Measurements from ENCODE around the gene OSBPL6. TPM values are rescaled to one million over a fixed set of nuclear protein-coding genes. Genes with fewer than 3 reads are reported as not detected.

The OSBPL6 gene
- total and polyA plus RNA-seq, 7 donors, result 0.23 to 3.2 (median 1.5) TPM

DNA sequence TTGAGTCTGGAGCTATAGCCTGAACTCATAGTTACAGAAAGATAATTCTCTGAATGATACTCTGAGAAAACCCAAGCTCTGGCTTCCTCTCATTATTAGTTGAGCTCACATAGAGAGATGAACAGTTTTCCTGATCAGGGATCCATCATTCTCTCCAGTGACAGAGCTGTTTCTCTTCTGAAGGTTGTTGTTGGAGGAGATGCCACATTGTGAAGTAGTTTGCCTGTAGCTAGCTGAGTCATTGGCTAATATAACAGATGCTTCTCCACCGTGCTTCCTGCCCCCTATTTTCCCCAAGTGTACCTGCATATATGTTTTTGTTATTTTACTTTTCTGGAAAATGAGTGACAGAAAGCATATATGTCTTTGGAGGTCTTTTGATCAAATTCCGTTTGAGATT is 64.6 kb downstream of the OSBPL6 start:
- Histone ChIP-seq H3K9me3 (no peaks in the 10 kb centered on the region), H3K27me3 (no peaks in the 10 kb centered on the region), H3K4me1 (no peaks in the 10 kb centered on the region), H3K4me3 (no peak overlapping the region), H3K27ac (no peak overlapping the region), H3K36me3 (no peaks in the 10 kb centered on the region)
- no peak for TF ChIP-seq EP300 (IDR thresholded peaks at IDR 0.05)
- TF ChIP-seq POLR2AphosphoS5 (IDR thresholded peaks at IDR 0.05), result no peak
- no peak for TF ChIP-seq POLR2A (IDR thresholded peaks at IDR 0.05)
- no peak for TF ChIP-seq CTCF (IDR thresholded peaks at IDR 0.05)
- no peak for DNase-seq
- 70 to 78% methylated on average over 2 of the region's 2 CpGs for WGBS, 2 donors
- intact Hi-C loops (cut with DNase I), result no loop called here

DNA sequence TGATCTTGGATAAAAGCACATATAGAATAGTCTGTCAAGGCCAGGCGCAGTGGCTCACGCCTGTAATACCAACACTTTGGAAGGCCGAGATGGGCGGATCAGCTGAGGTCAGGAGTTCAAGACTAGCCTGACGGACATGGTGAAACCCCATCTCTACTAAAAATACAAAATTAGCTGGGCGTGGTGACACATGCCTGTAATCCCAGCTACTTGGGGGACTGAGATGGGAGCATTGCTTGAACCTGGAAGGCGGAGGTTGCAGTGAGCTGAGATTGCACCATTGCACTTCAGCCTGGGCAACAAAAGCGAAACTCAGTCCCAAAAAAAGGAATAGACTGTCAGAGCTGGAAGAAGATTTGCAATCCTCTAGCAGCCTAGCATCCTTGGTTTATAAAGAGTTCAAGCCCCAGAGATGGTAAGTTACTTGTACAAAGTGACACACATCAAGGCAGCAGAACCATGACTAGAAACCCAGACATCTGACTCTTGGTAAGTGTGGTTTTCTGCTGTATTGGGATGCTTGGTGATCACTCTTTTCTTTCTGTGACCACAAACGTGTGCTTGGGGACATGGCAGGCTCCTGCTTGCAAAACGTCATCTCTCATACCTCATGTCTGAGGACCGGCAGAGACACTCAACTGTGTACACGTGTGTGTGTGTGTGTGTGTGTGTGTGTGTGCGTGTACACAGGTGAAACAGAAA is 69.0 kb downstream of the OSBPL6 start:
- H3K9me3 ChIP-seq, result no peaks in the 10 kb centered on the region
- no peak overlapping the region for H3K4me3 ChIP-seq
- DNase-seq, result no peak
- TF ChIP-seq POLR2AphosphoS5 (IDR thresholded peaks at IDR 0.05) (no peak), POLR2A (IDR thresholded peaks at IDR 0.05) (no peak), EP300 (IDR thresholded peaks at IDR 0.05) (no peak), CTCF (IDR thresholded peaks at IDR 0.05) (no peak)
- no peaks in the 10 kb centered on the region for H3K4me1 ChIP-seq
- H3K36me3 ChIP-seq, result no peaks in the 10 kb centered on the region
- 75 to 82% methylated on average over 13 of the region's 13 CpGs for WGBS, 2 donors
- H3K27me3 ChIP-seq, result no peaks in the 10 kb centered on the region
- no peak overlapping the region for H3K27ac ChIP-seq
- intact Hi-C loops (cut with DNase I), result no loop called here

GRCh38 chr2:178264211-178264610 is 69.9 kb downstream of the OSBPL6 start:
- TF ChIP-seq CTCF (IDR thresholded peaks at IDR 0.05) (no peak), POLR2A (IDR thresholded peaks at IDR 0.05) (no peak), EP300 (IDR thresholded peaks at IDR 0.05) (no peak), POLR2AphosphoS5 (IDR thresholded peaks at IDR 0.05) (no peak)
- no peaks in the 10 kb centered on the region for H3K27me3 ChIP-seq
- H3K27ac ChIP-seq, result no peak overlapping the region
- intact Hi-C loops (cut with DNase I), result no loop called here
- H3K4me1 ChIP-seq, result no peaks in the 10 kb centered on the region
- no peak overlapping the region for H3K4me3 ChIP-seq
- 54 to 65% methylated on average over 2 of the region's 2 CpGs for WGBS, 2 donors
- no peaks in the 10 kb centered on the region for H3K36me3 ChIP-seq
- H3K9me3 ChIP-seq, result no peaks in the 10 kb centered on the region
- no peak for DNase-seq

DNA sequence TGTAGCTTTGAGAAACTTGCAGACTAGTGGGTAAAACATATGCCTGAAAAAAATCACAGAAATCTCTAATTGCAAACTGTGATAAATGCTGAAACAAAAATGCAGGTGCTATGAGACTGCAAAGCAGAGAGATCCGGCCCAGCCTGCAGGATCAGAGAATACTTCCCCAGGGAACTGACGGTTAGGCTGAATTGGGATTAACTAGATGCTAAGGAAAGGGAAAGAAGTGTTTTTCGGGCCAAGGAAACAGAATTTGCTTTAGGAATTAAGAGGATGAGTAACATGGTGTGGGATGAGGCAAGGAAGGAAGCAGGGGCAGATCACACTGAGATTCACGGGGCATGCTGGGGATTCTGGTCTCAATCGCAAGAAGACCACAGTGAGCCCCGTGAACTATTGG is 71.5 kb downstream of the OSBPL6 start:
- no peak overlapping the region for H3K4me3 ChIP-seq
- peaks cover 0 to under 1% (median 0%) of the 10 kb centered on the region in 4 donors for H3K4me1 ChIP-seq
- TF ChIP-seq EP300 (IDR thresholded peaks at IDR 0.05) (no peak), CTCF (IDR thresholded peaks at IDR 0.05) (no peak), POLR2AphosphoS5 (IDR thresholded peaks at IDR 0.05) (no peak), POLR2A (IDR thresholded peaks at IDR 0.05) (no peak)
- intact Hi-C loops (cut with DNase I), result no loop called here
- DNase-seq, result no peak
- H3K27ac ChIP-seq, result no peak overlapping the region
- no peaks in the 10 kb centered on the region for H3K27me3 ChIP-seq
- 90 to 92% methylated on average over 6 of the region's 6 CpGs for WGBS, 2 donors
- H3K9me3 ChIP-seq, result no peaks in the 10 kb centered on the region
- H3K36me3 ChIP-seq, result no peaks in the 10 kb centered on the region

DNA sequence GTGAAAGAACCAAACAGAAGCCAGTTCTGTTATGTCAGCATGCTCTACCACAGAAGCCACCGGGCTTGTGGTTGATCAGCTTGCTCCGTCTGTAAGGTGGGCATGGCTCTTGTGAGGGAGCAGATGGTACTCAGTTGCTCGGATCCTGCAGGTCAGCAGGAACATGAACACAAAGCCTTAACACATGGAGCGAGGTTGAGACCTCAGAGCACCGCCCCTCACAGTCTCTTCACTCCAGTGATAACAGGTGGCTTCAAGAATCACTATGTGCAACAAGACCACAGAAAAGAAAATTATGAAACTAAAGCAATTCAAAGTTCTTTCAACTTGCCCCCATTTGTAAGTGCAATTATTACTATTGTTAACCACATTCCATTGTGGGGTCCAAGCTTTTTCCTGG is 72.1 kb downstream of the OSBPL6 start:
- intact Hi-C loops (cut with DNase I), result no loop called here

More for the DNA sequence above, 72.1 kb downstream of the OSBPL6 start:
- no peaks in the 10 kb centered on the region for H3K27me3 ChIP-seq
- no peaks in the 10 kb centered on the region for H3K9me3 ChIP-seq
- 77 to 86% methylated on average over 5 of the region's 5 CpGs for WGBS, 2 donors
- TF ChIP-seq POLR2AphosphoS5 (IDR thresholded peaks at IDR 0.05) (no peak), POLR2A (IDR thresholded peaks at IDR 0.05) (no peak), EP300 (IDR thresholded peaks at IDR 0.05) (no peak), CTCF (IDR thresholded peaks at IDR 0.05) (no peak)
- DNase-seq, result no peak
- no peaks in the 10 kb centered on the region for H3K36me3 ChIP-seq
- H3K4me3 ChIP-seq, result no peak overlapping the region
- H3K4me1 ChIP-seq, result peaks cover 0 to 6% (median 2%) of the 10 kb centered on the region in 4 donors
- no peak overlapping the region for H3K27ac ChIP-seq

Data from sigmoid colon (tissue), 7 donors.